CD4-positive, alpha-beta T cell (primary cell): Measurements from ENCODE around the gene PROSER2. TPM values are rescaled to one million over a fixed set of nuclear protein-coding genes. Genes with fewer than 3 reads are reported as not detected.
A peak's percentile ranks its signal among the peaks of the same experiment; 100 is the strongest.

ENCODE experiments used
- ATAC-seq: fragments of 200-7000 bp; cut with Tn5 transposase; one replicate; pipeline ENCODE4 v1.10.0; 2022; ENCODE audit warnings: mild to moderate bottlenecking; ENCODE audit not compliant: poor library complexity
- CTCF ChIA-PET: fragments of 350-600 bp; sonication (Branson Sonifier 250); formaldehyde crosslinking; loops from one replicate; lab custom pipeline; 2021; ENCODE audit warnings: antibody characterized with exemption, inconsistent platforms; lab: Charles Lee
- POLR2A ChIA-PET: fragments of 350-600 bp; sonication (Branson Sonifier 250); formaldehyde crosslinking; loops from one replicate; lab custom pipeline; 2021; ENCODE audit warnings: antibody characterized with exemption, inconsistent platforms; lab: Charles Lee
- DNase-seq, 14 experiments: peaks; one replicate each; pipeline ENCODE4 v3.0.0-alpha.2; 2013 to 2020; ENCODE audit warnings: mixed read lengths in 2 of 14
- H3K27ac ChIP-seq, 2 donors: one replicate each; pipeline versions ENCODE4 v1.5.1 to v1.7.0; 2013; ENCODE audit warnings: low read length in 2 of 2, low read depth in 1 of 2, mild to moderate bottlenecking in 1 of 2
- H3K27me3 ChIP-seq, 2 experiments: 1 replicate in 1 of 2; 2 replicates in 1 of 2; pipeline versions ENCODE4 v1.6.1 to v1.7.0; 2013; ENCODE audit warnings: low read length in 2 of 2, control low read depth in 1 of 2, mild to moderate bottlenecking in 1 of 2, moderate library complexity in 1 of 2; ENCODE audit not compliant: insufficient read depth in 2 of 2, control insufficient read depth in 1 of 2
- H3K36me3 ChIP-seq: one replicate; pipeline ENCODE4 v1.6.1; 2013; ENCODE audit warnings: low read length, control low read depth; ENCODE audit not compliant: insufficient read depth
- H3K4me1 ChIP-seq: one replicate; pipeline ENCODE4 v1.6.1; 2013; ENCODE audit warnings: low read length, control low read depth; ENCODE audit not compliant: insufficient read depth
- H3K4me3 ChIP-seq: one replicate; pipeline ENCODE4 v1.5.1; 2013; ENCODE audit warnings: mild to moderate bottlenecking, low read length, moderate library complexity
- H3K9me3 ChIP-seq, 2 experiments: 1 replicate in 1 of 2; 2 replicates in 1 of 2; pipeline versions ENCODE4 v1.6.1 to v1.7.0; 2013; ENCODE audit warnings: low read length in 2 of 2, mild to moderate bottlenecking in 2 of 2, control low read depth in 1 of 2, moderate library complexity in 1 of 2; ENCODE audit not compliant: control insufficient read depth in 1 of 2, insufficient read depth in 1 of 2
- H3K27ac Mint-ChIP-seq: one replicate; pipeline ENCODE4 v1.8.0; 2020; ENCODE audit warnings: mixed read lengths
- H3K27me3 Mint-ChIP-seq: one replicate; pipeline ENCODE4 v1.8.0; 2021; ENCODE audit warnings: mixed read lengths
- H3K36me3 Mint-ChIP-seq: one replicate; pipeline ENCODE4 v1.8.0; 2021; ENCODE audit warnings: low read depth, mixed read lengths
- H3K4me1 Mint-ChIP-seq: one replicate; pipeline ENCODE4 v1.8.0; 2021; ENCODE audit warnings: low read depth, mixed read lengths
- H3K4me3 Mint-ChIP-seq: one replicate; pipeline ENCODE4 v1.8.0; 2020; ENCODE audit warnings: mild to moderate bottlenecking, mixed read lengths
- H3K9me3 Mint-ChIP-seq: one replicate; pipeline ENCODE4 v1.8.0; 2020; ENCODE audit warnings: mixed read lengths
- intact Hi-C, 2 experiments: fragments of 100-400 bp; cut with DNase I in 1 of 2; cut with micrococcal nuclease in 1 of 2; formaldehyde crosslinking; loops; one replicate each; pipeline versions ENCODE4 v1.15.1 to v1.9.0; 2023 to 2025; cut with DNase I, micrococcal nuclease
- total RNA-seq, 174 experiments: library from RNA in 2 of 174; stranded (reverse) in 2 of 174; gene quantifications; one replicate each; pipeline ENCODE4 v1.2.3 and lab custom pipeline; 2021 to 2026
- TF ChIP-seq, protein P1 (sequence below): fragments of 200-600 bp; IDR thresholded peaks from one replicate; pipeline ENCODE4 v1.8.0; 2022; ENCODE audit warnings: antibody characterized with exemption, mild to moderate bottlenecking

Gene PROSER2
- total RNA-seq, 2 experiments from 2014 or later, result 1.1 TPM

- Mint-ChIP-seq H3K36me3 (no peaks in the 10 kb centered on the region), H3K27me3 (no peaks in the 10 kb centered on the region), H3K4me1 (no peaks in the 10 kb centered on the region), H3K27ac (no peak overlapping the region), H3K9me3 (no peaks in the 10 kb centered on the region), H3K4me3 (no peak overlapping the region)
- CTCF ChIA-PET, result no interaction called here
- H3K27ac ChIP-seq, result no peak overlapping the region
- H3K27me3 ChIP-seq, result no peaks in the 10 kb centered on the region
- H3K9me3 ChIP-seq, result no peaks in the 10 kb centered on the region
- TF ChIP-seq, protein P1, sequence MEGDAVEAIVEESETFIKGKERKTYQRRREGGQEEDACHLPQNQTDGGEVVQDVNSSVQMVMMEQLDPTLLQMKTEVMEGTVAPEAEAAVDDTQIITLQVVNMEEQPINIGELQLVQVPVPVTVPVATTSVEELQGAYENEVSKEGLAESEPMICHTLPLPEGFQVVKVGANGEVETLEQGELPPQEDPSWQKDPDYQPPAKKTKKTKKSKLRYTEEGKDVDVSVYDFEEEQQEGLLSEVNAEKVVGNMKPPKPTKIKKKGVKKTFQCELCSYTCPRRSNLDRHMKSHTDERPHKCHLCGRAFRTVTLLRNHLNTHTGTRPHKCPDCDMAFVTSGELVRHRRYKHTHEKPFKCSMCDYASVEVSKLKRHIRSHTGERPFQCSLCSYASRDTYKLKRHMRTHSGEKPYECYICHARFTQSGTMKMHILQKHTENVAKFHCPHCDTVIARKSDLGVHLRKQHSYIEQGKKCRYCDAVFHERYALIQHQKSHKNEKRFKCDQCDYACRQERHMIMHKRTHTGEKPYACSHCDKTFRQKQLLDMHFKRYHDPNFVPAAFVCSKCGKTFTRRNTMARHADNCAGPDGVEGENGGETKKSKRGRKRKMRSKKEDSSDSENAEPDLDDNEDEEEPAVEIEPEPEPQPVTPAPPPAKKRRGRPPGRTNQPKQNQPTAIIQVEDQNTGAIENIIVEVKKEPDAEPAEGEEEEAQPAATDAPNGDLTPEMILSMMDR, result no peak
- intact Hi-C loops, result no loop called here
- no peak overlapping the region for H3K4me3 ChIP-seq
- H3K4me1 ChIP-seq, result no peaks in the 10 kb centered on the region
- POLR2A ChIA-PET, result no interaction called here
- no peak for DNase-seq
- no peak for ATAC-seq
- H3K36me3 ChIP-seq, result no peaks in the 10 kb centered on the region
Measured at GRCh38 chr10:11910102-11910501, 86.9 kb downstream of the PROSER2 start.

GRCh38 chr10:11913079-11913641, 90.0 kb downstream of the PROSER2 start:
- H3K36me3 ChIP-seq, result no peaks in the 10 kb centered on the region
- ChIA-PET CTCF (no interaction called here), POLR2A (no interaction called here)
- TF ChIP-seq, protein P1, result no peak
- H3K27me3 Mint-ChIP-seq, result no peaks in the 10 kb centered on the region
- H3K4me3 Mint-ChIP-seq, result no peak overlapping the region
- no peak for DNase-seq
- H3K27ac Mint-ChIP-seq, result no peak overlapping the region
- no peaks in the 10 kb centered on the region for H3K9me3 ChIP-seq
- H3K4me1 Mint-ChIP-seq, result no peaks in the 10 kb centered on the region
- no peaks in the 10 kb centered on the region for H3K9me3 Mint-ChIP-seq
- no peaks in the 10 kb centered on the region for H3K36me3 Mint-ChIP-seq
- intact Hi-C loops, result no loop called here
- no peak for ATAC-seq
- H3K27ac ChIP-seq, result no peak overlapping the region
- no peak overlapping the region for H3K4me3 ChIP-seq
- H3K4me1 ChIP-seq, result no peaks in the 10 kb centered on the region
- H3K27me3 ChIP-seq, result no peaks in the 10 kb centered on the region

GRCh38 chr10:11918384-11918783, 95.2 kb downstream of the PROSER2 start:
- no peak overlapping the region for H3K27ac ChIP-seq
- Mint-ChIP-seq H3K36me3 (peaks cover 41% of the 10 kb centered on the region), H3K4me1 (no peaks in the 10 kb centered on the region), H3K9me3 (no peaks in the 10 kb centered on the region), H3K27ac (peak overlapping the region; percentile 45), H3K27me3 (no peaks in the 10 kb centered on the region), H3K4me3 (no peak overlapping the region)
- POLR2A ChIA-PET, result no interaction called here
- intact Hi-C loops, result no loop called here
- DNase-seq (no peak), ATAC-seq (no peak)
- H3K27me3 ChIP-seq, result no peaks in the 10 kb centered on the region
- H3K9me3 ChIP-seq, result no peaks in the 10 kb centered on the region
- no peaks in the 10 kb centered on the region for H3K4me1 ChIP-seq
- TF ChIP-seq, protein P1, result no peak
- H3K4me3 ChIP-seq, result no peak overlapping the region
- CTCF ChIA-PET, result no interaction called here
- peaks cover 31% of the 10 kb centered on the region for H3K36me3 ChIP-seq
